ENCODE results near the gene PTEN.

DNA sequence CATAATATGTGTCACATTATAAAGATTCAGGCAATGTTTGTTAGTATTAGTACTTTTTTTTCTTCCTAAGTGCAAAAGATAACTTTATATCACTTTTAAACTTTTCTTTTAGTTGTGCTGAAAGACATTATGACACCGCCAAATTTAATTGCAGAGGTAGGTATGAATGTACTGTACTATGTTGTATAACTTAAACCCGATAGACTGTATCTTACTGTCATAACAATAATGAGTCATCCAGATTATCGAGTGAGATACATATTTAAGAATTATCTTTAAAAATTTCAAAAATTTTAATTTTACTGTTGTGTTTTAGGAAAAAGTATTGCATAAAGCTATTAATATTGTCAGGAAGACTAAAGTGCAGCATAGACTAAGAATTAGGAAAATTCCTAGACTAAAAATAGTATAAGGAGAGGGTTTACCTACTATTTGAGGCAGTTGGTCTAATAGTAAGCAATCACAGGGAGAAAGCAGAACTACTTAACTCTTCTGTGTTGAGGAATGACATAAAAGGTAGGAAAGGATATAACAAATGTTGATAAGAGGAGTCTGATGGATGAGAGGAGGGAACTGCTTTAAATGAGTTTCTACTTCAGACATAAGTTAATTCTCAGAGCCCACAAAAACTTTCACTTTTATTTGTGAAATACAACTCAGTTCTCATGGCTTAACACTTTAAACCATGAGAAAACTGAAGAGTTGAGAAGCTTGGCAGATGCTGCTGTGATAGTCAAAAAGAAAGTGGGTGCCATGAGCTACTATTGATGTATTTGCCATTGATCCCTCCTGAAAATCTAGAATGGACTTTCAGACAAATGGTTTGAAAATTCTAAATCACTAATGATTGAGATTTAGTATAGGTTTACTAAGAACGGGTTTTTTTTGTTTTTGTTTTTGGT lies 67.8 kb downstream of the PTEN start:
- TF ChIP-seq YY1 (IDR thresholded peaks at IDR 0.05; ENCODE audit: insufficient read depth, insufficient read length) (no peak), ZNF274 (IDR thresholded peaks at IDR 0.05; ENCODE audit: low read depth, low read length) (no peak)
